GM23248 (cell line): ENCODE measurements around the gene ADGRD1. TPM values are rescaled to one million over a fixed set of nuclear protein-coding genes. Genes with fewer than 3 reads are reported as not detected.

Experiments
- DNase-seq: peaks from one replicate; pipeline ENCODE4 v3.0.0-alpha.2; 2015
- H2AFZ ChIP-seq: fragments of 200-600 bp; sonication (generic); 2 replicates; pipeline ENCODE4 v1.6.1; 2016; ENCODE audit warnings: antibody characterized with exemption
- H3F3A ChIP-seq: fragments of 200-600 bp; sonication (generic); 2 replicates; pipeline ENCODE4 v1.6.1; 2016; ENCODE audit warnings: mild to moderate bottlenecking, antibody characterized with exemption, mixed run types; ENCODE audit not compliant: insufficient read depth
- H3K27ac ChIP-seq: fragments of 200-600 bp; sonication (generic); 2 replicates; pipeline ENCODE4 v1.5.1; 2016; ENCODE audit warnings: mild to moderate bottlenecking
- H3K27me3 ChIP-seq: fragments of 200-600 bp; sonication (generic); replicated peaks from 2 replicates; pipeline ENCODE4 v1.6.1; 2016; ENCODE audit warnings: mild to moderate bottlenecking; ENCODE audit not compliant: insufficient read depth
- H3K36me3 ChIP-seq: fragments of 200-600 bp; sonication (generic); 2 replicates; pipeline ENCODE4 v1.6.1; 2016; ENCODE audit warnings: low read depth, mild to moderate bottlenecking
- H3K4me1 ChIP-seq: fragments of 200-600 bp; sonication (generic); 2 replicates; pipeline ENCODE4 v1.6.1; 2016; ENCODE audit warnings: mild to moderate bottlenecking; ENCODE audit not compliant: insufficient read depth
- H3K4me2 ChIP-seq: fragments of 200-600 bp; sonication (generic); one replicate; pipeline ENCODE4 v1.6.1; 2016; ENCODE audit warnings: mild to moderate bottlenecking; ENCODE audit not compliant: unreplicated experiment
- H3K4me3 ChIP-seq: fragments of 200-600 bp; sonication (generic); 2 replicates; pipeline ENCODE4 v1.5.1; 2016; ENCODE audit warnings: mild to moderate bottlenecking
- H3K79me2 ChIP-seq: fragments of 200-600 bp; sonication (generic); 2 replicates; pipeline ENCODE4 v1.6.1; 2016; ENCODE audit warnings: mild to moderate bottlenecking; ENCODE audit not compliant: insufficient read depth
- H3K9ac ChIP-seq: fragments of 200-600 bp; sonication (generic); 2 replicates; pipeline ENCODE4 v1.6.1; 2016; ENCODE audit warnings: mild to moderate bottlenecking
- H3K9me2 ChIP-seq: fragments of 200-600 bp; sonication (generic); 2 replicates; pipeline ENCODE4 v1.6.1; 2016; ENCODE audit warnings: mixed run types, mild to moderate bottlenecking, moderate library complexity; ENCODE audit not compliant: insufficient read depth
- H3K9me3 ChIP-seq: fragments of 200-600 bp; sonication (generic); one replicate; pipeline ENCODE4 v1.6.1; 2017; ENCODE audit warnings: low read depth
- H4K20me1 ChIP-seq: fragments of 200-600 bp; sonication (generic); 2 replicates; pipeline ENCODE4 v1.6.0; 2016; ENCODE audit not compliant: insufficient read depth
- EZH2 ChIP-seq: fragments of 200-600 bp; sonication (generic); IDR thresholded peaks from 2 replicates; pipeline ENCODE4 v1.6.1; 2018; ENCODE audit warnings: antibody characterized with exemption, mild to moderate bottlenecking; ENCODE audit not compliant: insufficient read depth, poor library complexity, severe bottlenecking
- EZH2phosphoT487 ChIP-seq: fragments of 200-600 bp; sonication (generic); IDR thresholded peaks from 2 replicates; pipeline ENCODE4 v1.6.1; 2018; ENCODE audit warnings: antibody characterized with exemption, moderate library complexity, mild to moderate bottlenecking, low read depth; ENCODE audit not compliant: insufficient read depth
- WGBS, 2 experiments: methylation state at CpG; one replicate each; pipeline ENCODE4 v1.1.6; 2015 to 2017; ENCODE audit warnings: low lambda C conversion rate in 2 of 2, low coverage in 1 of 2; ENCODE audit errors: missing lambda C conversion rate in 2 of 2; 5-methylcytosine and 5-hydroxymethylcytosine counted together
- in situ Hi-C: fragments of 300-500 bp; cut with MboI; formaldehyde crosslinking; loops from 2 replicates; pipeline ENCODE4 v1.15.0; 2020
- polyA plus RNA-seq: library from polyadenylated mRNA; unstranded; fragments of >200 nt; fragmentation: Nextera tagmentation; extraction: Ambion mirVana; gene quantifications from 2 replicates; pipeline ENCODE4 v1.2.1, GENCODE V29; 2016
- total RNA-seq: library from RNA; depleted of rRNA; stranded (reverse); fragments of >200 nt; shearing (Covaris generic); gene quantifications from 2 replicates; pipeline ENCODE4 v1.2.3, GENCODE V29; 2014

ADGRD1 gene
- total and polyA plus RNA-seq, 2 experiments from 2014 or later, result 7.9 to 11.2 TPM

GRCh38 chr12:131005161-131006035 lies 51.7 kb downstream of the ADGRD1 start:
- no peaks in the 10 kb centered on the region for H3K36me3 ChIP-seq
- 67 to 75% methylated on average over 17 of the region's 18 CpGs for WGBS, 2 experiments

GRCh38 chr12:131006036-131006735 lies 52.5 kb downstream of the ADGRD1 start:
- H3K79me2 ChIP-seq, result no peaks in the 10 kb centered on the region
- DNase-seq, result no peak
- no peaks in the 10 kb centered on the region for H4K20me1 ChIP-seq
- no peaks in the 10 kb centered on the region for H3K9me2 ChIP-seq
- no peaks in the 10 kb centered on the region for H3K36me3 ChIP-seq
- H3K4me1 ChIP-seq, result no peaks in the 10 kb centered on the region
- H3K27me3 ChIP-seq, result no peaks in the 10 kb centered on the region
- H3K27ac ChIP-seq, result no peak overlapping the region
- H3F3A ChIP-seq, result no peaks in the 10 kb centered on the region
- no peaks in the 10 kb centered on the region for H3K9me3 ChIP-seq
- no peak overlapping the region for H2AFZ ChIP-seq
- 63 to 71% methylated on average over 21 of the region's 21 CpGs for WGBS, 2 experiments
- no peak overlapping the region for H3K4me2 ChIP-seq
- no peak overlapping the region for H3K9ac ChIP-seq
- no peak overlapping the region for H3K4me3 ChIP-seq
- in situ Hi-C loops, result no loop called here
- TF ChIP-seq EZH2phosphoT487, result no peak
- TF ChIP-seq EZH2, result no peak

More at GRCh38 chr12:131005161-131006035, 51.7 kb downstream of the ADGRD1 start:
- Histone ChIP-seq H3K27ac (no peak overlapping the region), H3K4me2 (no peak overlapping the region), H3K9ac (no peak overlapping the region), H3K4me3 (no peak overlapping the region), H2AFZ (no peak overlapping the region), H3F3A (no peaks in the 10 kb centered on the region), H3K4me1 (no peaks in the 10 kb centered on the region), H3K79me2 (no peaks in the 10 kb centered on the region), H3K27me3 (no peaks in the 10 kb centered on the region), H4K20me1 (no peaks in the 10 kb centered on the region), H3K9me3 (no peaks in the 10 kb centered on the region), H3K9me2 (no peaks in the 10 kb centered on the region)
- no peak for DNase-seq
- TF ChIP-seq EZH2, result no peak
- no peak for TF ChIP-seq EZH2phosphoT487
- in situ Hi-C loops, result no loop called here

- Histone ChIP-seq H3K27me3 (no peaks in the 10 kb centered on the region), H2AFZ (no peak overlapping the region), H3K9me3 (no peaks in the 10 kb centered on the region), H4K20me1 (no peaks in the 10 kb centered on the region), H3K4me1 (no peaks in the 10 kb centered on the region), H3F3A (no peaks in the 10 kb centered on the region), H3K9ac (no peak overlapping the region), H3K27ac (no peak overlapping the region), H3K9me2 (no peaks in the 10 kb centered on the region), H3K36me3 (no peaks in the 10 kb centered on the region), H3K79me2 (no peaks in the 10 kb centered on the region), H3K4me3 (no peak overlapping the region), H3K4me2 (no peak overlapping the region)
- 25 to 28% methylated on average over 20 of the region's 20 CpGs for WGBS, 2 experiments
- TF ChIP-seq EZH2 (no peak), EZH2phosphoT487 (no peak)
- in situ Hi-C loops, result no loop called here
- peak; percentile 15 for DNase-seq
Observed at GRCh38 chr12:131007031-131007739, 53.5 kb downstream of the ADGRD1 start.

- Histone ChIP-seq H3K4me1 (no peaks in the 10 kb centered on the region), H3K27ac (no peak overlapping the region), H2AFZ (no peak overlapping the region), H3K4me2 (no peak overlapping the region), H3K27me3 (no peaks in the 10 kb centered on the region), H3K9me3 (no peaks in the 10 kb centered on the region), H3K4me3 (no peak overlapping the region), H3K9me2 (no peaks in the 10 kb centered on the region), H4K20me1 (no peaks in the 10 kb centered on the region), H3K36me3 (no peaks in the 10 kb centered on the region), H3F3A (no peaks in the 10 kb centered on the region), H3K9ac (no peak overlapping the region), H3K79me2 (no peaks in the 10 kb centered on the region)
- TF ChIP-seq EZH2, result no peak
- TF ChIP-seq EZH2phosphoT487, result no peak
- no peak for DNase-seq
- 15 to 28% methylated on average over 3 of the region's 3 CpGs for WGBS, 2 experiments
- in situ Hi-C loops, result no loop called here
Observed at GRCh38 chr12:131007740-131008117, 54.0 kb downstream of the ADGRD1 start.
